Mucosa of gallbladder (tissue), 1 donor: ENCODE data around the gene PHACTR2. TPM values are rescaled to one million over a fixed set of nuclear protein-coding genes. Genes with fewer than 3 reads are reported as not detected.
"Not testable (repeated sequence)": the region's sequence is repeated elsewhere in the genome, so short reads cannot be mapped to it uniquely, and the experiment has no call there.

Experiments used
- DNase-seq: peaks from one replicate; pipeline ENCODE4 v3.0.0-alpha.2; 2020; ENCODE audit warnings: low spot score
- total RNA-seq: library from RNA; stranded (reverse); gene quantifications from one replicate; pipeline ENCODE4 v1.2.1, GENCODE V29; 2021
- donor health status: DM: no; HTN: no; CAD: no.

PHACTR2 gene
- total RNA-seq, 1 donor from 2014 or later, result 57.6 TPM

DNA sequence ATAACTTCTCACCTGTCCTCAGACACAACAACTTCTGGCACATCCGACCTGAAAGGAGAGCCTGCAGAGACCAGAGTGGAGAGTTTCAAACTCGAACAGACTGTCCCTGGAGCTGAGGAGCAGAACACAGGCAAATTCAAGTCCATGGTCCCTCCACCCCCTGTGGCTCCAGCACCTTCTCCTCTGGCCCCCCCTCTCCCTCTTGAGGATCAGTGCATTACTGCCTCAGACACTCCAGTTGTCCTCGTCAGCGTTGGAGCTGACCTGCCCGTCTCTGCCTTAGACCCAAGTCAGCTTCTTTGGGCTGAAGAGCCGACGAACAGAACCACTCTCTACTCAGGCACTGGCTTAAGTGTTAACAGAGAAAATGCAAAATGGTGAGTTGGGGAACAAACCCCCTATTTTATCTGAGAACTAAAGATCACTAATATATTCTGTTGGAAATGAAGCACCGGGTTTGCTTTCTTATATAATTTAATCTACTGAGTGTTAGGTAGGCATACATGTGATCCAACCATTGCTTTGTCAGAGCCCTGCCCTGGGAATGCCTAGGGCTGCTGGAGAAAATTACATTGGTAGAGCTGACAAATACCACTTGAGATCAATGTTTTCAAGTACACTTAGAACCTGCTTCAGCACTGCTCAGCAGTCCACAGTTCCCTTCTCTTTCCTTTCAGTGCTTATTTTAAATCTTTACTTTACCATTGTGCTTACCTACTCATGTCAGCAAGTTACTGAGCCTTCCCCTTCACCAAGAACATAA lies 87.8 kb downstream of the PHACTR2 start:
- no peak for DNase-seq

DNA sequence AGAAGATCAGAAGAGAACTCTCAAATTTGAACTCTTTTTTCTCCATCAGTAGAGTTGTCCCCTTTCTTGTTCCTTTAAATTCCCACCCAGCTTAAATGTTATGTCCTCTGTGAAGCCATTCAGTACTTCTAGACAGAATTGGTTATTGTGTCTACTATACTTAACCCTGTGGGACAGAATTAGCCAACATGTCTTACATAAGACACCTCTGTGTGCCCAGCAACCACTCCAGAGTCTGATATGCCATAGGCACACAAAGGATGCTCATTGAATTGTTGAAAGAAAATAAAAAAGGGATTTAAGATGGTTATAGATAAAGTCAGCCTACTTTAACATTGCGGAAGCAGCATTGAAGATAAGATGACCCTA lies 88.4 kb downstream of the PHACTR2 start:
- no peak for DNase-seq

DNA sequence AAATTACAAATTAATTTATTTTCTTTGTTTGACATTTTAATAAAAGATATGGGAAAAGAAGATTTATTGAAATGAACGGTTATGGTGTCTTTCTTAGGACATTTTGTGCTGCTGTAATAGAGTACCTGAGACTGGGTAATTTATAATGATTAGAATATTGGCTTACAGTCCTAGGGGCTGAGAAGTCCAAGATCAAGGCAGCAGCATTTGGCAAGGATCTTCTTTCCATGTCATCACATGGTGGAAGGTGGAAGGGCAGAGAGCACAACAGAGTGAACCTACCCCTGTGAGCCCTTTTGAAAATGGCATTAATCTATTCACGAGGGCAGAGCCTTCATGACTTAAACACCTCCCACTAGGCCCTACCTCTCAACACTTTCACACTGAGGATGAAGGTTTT lies 89.7 kb downstream of the PHACTR2 start:
- DNase-seq, result no peak

DNA sequence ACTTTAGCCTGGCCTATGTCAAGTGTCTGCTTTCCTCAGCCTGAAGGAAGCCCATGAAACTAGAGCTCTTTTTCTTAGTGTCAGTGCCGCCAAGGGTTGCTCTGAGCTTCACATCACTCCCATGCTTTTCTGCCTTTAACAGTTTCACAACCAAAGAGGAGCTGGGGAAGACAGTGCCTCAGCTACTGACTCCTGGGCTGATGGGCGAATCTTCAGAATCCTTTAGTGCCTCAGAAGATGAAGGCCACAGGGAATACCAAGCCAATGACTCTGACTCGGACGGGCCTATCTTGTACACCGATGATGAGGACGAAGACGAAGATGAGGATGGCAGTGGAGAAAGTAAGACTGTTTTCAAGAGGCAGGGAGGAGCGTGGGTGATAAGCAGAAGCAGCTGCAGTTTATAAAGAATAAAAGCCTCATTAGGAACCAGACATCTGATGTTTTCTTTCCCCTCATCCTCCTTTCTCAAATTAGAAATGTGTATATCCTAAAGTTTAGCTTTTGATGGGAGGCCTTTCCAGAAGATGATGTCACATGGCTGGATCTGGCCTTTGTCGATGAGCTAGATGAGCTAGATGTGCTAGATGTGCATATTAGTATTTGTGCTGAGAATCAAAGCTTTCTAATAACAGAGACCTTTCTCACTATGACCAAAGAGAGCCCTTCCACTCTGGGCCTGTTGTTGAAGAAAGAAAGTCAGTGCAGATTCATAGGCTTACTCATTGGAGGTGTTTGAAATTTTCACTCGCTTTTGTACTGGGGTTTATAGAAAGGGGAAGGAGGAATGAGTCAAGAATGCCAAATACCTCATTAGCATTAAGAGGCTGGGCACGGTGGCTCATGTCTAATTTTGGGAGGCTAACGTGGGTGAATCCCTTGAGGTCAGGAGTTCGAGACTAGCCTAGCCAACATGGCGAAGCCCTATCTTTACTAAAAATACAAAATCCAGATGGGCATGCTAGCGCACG lies 94.6 kb downstream of the PHACTR2 start:
- DNase-seq, result no peak

DNA sequence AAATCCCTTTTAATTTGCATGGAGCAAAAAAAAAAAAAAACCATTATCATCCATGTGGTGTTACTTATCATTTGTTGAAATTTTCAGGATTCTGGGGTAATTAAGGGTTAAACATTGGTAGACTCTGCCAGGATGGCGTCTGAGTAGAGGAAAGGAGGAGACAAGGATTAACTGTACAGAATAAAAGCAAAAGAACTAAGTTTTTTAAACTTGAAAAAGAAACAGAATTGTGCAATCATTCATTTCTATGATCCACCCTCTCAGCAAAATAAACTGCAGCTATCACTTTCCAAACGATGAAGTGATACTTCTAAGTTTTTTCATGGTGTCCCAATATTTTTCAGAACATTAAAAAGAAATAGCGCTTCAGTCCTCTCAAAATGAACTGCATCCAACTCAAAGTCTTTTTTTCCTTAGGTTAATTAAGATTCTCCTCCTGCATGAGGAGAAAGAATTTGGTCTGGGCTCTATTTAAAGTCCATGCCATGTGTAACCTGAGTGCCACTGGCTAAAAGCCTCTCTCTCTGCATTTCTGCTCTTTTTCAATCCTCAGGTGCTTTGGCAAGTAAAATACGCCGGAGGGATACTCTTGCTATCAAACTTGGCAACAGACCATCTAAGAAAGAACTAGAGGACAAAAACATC lies 95.9 kb downstream of the PHACTR2 start:
- no peak for DNase-seq

DNA sequence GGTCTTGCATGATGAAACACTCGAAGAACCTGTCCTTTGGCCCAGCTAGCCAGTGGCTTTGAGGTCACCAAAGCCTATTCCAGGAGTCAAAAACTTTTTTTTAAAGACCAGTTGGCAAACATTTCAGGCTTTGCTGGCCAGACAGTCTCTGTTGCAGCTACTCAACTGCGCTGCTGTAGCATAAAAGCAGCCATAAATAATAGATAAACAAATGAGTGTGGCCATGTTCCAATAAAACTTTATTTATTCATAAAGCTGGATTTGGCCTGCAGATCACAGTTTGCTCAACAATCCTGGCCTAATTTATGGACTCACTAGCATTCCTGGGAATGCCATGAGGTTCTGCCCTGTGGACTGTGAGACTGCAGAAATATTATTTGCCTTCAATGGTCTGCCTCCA lies 96.6 kb downstream of the PHACTR2 start:
- DNase-seq, result no peak

GRCh38 chr6:143775336-143775735 lies 97.6 kb downstream of the PHACTR2 start:
- DNase-seq, result no peak

GRCh38 chr6:143778926-143779325 lies 101.2 kb downstream of the PHACTR2 start:
- DNase-seq, result no peak

GRCh38 chr6:143782481-143782880 lies 104.7 kb downstream of the PHACTR2 start:
- DNase-seq, result no peak

GRCh38 chr6:143783077-143783476 lies 105.3 kb downstream of the PHACTR2 start:
- DNase-seq, result no peak

- DNase-seq, result no peak
Measured at GRCh38 chr6:143784316-143784715, 106.6 kb downstream of the PHACTR2 start.

DNA sequence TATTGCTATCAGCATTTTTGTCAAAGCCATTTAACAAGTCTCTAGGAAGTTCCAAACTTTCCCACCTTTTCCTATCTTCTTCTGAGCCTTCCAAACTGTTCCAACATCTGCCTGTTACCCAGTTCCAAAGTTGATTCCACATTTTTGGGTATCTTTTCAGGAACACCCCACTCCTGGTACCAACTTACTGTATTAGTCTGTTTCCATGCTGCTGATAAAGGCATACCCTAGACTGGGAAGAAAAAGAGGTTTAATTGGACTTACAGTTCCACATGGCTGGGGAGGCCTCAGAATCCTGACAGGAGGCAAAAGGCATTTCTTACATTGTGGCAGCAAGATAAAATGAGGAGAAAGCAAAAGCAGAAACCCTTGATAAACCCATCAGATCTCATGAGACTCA lies 108.6 kb downstream of the PHACTR2 start:
- not testable (repeated sequence) for DNase-seq

- no peak for DNase-seq
Measured at GRCh38 chr6:143792402-143793279, 114.9 kb downstream of the PHACTR2 start.

GRCh38 chr6:143793280-143793619 lies 115.5 kb downstream of the PHACTR2 start:
- no peak for DNase-seq

DNA sequence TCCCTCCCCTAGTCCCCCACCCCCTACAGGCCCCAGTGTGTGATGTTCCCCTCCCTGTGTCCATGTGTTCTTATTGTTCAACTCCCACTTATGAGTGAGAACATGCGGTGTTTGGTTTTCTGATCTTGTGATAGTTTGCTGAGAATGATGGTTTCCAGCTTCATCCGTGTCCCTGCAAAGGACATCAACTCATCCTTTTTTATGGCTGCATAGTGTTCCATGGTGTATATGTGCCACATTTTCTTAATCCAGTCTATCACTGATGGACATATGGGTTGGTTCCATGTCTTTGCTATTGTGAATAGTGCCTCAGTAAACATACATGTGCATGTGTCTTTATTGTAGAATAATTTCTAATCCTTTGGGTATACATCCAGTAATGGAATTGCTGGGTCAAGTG lies 118.8 kb downstream of the PHACTR2 start:
- DNase-seq, result not testable (repeated sequence)

- DNase-seq, result not testable (repeated sequence)
Measured at GRCh38 chr6:143798487-143798886, 120.7 kb downstream of the PHACTR2 start.

GRCh38 chr6:143802833-143803565 lies 125.2 kb downstream of the PHACTR2 start:
- no peak for DNase-seq

DNA sequence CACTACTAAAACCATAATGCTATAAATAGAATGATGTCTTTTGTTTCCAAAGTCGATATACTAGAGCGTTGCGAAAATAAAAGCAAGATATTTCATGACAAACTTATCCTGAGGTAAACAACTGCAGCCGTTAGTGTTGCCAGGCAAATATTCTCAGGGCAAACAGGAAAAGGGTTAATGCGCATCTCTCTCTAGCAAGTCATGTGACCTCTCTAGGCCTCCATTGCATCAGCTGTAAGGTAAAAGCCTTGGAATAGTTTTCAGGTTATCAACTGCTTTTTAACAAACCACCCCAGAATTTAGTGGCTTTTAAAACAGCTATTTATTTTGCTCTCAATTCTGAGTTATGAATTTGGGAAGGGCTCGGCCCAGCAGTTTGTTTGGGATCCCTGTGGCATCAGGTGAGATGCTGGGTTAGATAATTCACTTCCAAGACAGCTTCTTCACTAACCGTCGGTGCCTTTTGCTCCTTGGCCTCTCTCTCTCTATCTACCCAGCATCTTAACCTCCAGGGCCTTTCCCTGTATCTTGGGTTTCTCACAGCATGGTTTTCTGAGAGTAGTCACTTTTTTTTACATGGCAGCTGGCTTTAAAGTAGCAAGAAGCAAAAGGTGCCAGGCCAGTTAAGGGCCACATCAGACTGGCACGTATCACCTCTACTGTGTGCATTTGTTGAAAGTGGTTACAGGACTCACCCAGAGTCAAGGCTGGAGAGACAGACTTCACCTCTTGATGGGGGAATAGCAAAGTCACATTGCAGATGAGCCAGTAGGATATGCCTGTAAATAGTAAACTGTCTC lies 126.2 kb downstream of the PHACTR2 start:
- DNase-seq, result no peak

DNA sequence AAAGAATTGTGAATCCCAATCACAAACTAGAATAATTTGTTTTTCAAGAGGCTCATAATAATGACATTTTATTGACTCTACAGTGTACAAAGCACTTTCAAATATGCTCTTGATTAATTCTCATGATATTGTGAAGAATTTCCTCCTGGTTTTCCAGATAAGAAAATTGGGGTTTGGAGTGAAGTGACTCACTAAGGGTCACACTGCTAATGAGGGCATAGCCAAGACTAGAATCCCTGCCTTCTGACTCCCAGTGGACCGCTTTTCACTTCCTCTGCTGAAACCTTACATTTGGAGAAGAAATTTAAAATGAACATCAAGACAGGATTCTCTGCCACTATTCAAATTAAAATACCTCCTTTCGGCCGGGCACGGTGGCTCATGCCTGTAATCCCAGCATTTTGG lies 127.1 kb downstream of the PHACTR2 start:
- no peak for DNase-seq
